Measurements from ENCODE around the gene ADAM12.

DNA sequence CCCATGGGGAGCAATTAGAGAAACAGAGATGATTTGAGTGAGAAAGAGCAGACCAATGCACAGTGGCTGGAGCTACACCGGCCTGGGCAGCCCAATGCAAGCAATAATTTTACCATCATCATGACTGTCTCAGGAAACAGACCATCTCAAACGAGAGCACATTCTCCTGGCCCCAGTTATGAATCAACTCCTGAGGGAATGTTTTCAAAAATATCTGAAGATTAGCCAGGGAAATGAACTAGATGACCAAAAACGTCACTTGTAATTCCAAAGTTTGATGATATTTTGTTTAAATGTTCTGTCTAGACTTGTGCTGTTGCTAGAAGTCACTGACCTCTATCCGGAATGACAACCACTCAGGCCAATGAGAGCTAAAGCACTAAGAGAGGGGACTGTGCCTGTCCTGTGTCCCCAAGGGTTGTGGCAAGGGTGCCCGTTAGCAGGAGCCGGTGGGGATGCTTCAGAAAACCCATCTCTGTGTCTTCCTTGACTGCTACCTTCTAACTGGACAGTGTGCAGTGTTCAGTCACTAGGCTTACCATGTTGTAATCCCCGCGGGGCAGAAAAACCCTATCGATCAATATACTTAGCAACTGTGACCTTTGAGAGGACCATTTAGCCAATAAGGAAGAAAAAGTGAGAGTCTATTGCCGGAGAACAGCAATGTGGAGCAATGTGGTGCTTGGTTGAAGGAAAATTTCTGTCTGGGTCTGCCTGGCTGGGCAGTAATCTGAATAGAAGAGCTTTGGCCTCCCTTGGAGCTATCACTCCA, 202.4 kb downstream of the ADAM12 start:
- TF ChIP-seq, protein P1, sequence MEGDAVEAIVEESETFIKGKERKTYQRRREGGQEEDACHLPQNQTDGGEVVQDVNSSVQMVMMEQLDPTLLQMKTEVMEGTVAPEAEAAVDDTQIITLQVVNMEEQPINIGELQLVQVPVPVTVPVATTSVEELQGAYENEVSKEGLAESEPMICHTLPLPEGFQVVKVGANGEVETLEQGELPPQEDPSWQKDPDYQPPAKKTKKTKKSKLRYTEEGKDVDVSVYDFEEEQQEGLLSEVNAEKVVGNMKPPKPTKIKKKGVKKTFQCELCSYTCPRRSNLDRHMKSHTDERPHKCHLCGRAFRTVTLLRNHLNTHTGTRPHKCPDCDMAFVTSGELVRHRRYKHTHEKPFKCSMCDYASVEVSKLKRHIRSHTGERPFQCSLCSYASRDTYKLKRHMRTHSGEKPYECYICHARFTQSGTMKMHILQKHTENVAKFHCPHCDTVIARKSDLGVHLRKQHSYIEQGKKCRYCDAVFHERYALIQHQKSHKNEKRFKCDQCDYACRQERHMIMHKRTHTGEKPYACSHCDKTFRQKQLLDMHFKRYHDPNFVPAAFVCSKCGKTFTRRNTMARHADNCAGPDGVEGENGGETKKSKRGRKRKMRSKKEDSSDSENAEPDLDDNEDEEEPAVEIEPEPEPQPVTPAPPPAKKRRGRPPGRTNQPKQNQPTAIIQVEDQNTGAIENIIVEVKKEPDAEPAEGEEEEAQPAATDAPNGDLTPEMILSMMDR (IDR thresholded peaks at IDR 0.05) = no peak
- TF ChIP-seq POLR2A (IDR thresholded peaks at IDR 0.05; ENCODE audit: low read depth) (no peak), EP300 (IDR thresholded peaks at IDR 0.05) (no peak)
